ENCODE results near the gene PRDM11. TPM values are rescaled to one million over a fixed set of nuclear protein-coding genes. Genes with fewer than 3 reads are reported as not detected.

PRDM11 gene
- total RNA-seq, 1 donor from 2014 or later, result 6.9 TPM

DNA sequence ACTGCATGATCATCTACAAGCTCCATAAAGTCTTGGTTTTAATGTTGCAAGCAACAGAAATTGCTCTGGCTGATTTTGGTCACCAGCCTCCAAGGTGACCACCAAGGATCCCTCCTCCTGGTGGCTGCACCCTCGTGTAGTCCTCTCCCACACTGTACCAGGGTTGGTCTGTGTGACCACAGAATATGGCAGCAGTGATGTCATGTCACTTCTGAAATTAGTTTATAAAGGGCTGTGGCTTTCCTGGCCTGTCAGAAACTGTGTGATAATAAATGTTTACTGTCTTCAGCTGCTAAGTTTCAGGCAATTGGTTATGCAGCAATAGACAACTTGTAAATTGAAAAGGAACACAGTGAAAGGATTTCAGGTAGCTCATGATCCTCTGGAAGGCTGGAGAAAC lies 5.3 kb upstream of the PRDM11 start:
- no peak for FAIRE-seq
- no peak for DNase-seq (ENCODE audit: low spot score in 2 of 2)

DNA sequence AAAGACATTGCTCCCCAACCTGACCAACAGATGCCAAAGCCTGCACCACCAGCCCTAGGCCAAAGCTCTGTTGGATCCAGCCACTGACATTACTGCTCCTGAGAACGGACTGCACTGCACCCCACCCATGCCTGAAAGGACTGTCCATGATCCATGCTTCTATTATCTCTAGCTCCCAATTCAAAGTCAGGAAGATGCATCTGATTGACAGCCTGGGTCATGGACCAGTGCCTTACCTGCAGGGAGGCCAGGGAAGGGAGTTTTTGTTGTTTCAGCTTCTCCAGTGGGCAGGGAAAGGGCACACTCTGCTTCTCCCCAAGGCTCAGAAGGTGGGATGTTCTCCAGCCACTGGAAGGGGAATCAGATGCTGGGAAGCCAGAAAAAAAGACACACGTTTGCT lies 4.8 kb upstream of the PRDM11 start:
- FAIRE-seq (no peak), DNase-seq (ENCODE audit: low spot score in 2 of 2) (no peak)

DNA sequence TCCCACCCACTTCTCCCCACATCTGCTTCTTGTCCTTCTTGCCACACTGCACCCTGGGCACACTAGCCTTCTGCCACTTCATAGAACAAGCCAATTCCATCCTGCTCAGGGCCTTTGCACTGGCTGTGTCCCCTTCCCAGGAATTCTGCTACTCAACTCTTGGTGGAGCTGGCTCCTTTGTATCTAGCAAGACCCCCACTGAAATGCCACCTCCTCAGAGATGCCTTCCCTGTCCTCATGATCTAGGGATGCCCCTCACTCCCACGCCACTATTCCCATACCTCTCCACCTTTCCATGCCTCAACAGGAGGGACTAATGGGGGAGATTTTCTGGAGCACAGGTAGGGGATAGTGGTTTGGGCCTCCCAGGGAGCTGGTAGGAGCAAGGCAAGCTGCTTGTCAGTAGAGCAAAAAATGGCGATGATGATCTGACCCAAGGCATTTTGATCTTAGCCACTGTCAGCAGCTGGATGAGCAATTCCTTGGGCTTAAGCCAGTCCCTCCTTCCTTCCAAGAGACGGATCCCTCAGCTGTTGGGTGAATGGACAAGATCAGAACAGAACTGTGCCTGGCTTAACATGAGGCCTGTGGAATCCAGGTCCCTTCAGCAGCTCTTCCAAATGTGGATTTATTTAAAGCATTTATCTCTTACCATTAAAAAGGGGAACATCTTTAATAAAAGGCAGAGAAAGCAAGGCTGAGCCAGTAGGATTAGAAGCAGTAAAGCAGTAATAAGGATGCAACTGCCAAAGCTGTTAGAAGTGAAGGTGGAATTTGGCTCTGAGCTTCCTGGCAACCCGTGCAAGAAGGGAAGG lies 4.0 kb upstream of the PRDM11 start:
- DNase-seq (ENCODE audit: low spot score in 2 of 2), result no peak
- no peak for FAIRE-seq

DNA sequence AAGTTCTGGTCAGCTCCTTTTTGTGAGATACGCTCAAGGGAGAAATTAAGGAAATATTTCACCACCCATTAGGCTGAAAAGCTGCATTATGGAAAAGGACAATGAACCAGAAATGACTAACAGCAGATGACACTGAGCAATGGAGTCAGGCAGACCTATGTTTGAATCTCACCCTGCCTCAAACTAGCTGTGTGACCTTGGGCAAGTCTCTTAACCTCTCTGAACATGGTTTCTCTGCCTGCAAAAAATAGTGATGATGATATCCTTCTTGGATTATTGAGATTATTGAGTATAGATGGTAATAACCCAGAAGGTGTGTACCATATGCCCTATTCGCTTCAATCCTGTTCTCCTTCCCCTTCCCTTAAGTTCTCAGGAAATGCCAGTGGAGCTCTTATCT lies 2.9 kb upstream of the PRDM11 start:
- no peak for FAIRE-seq
- DNase-seq (ENCODE audit: low spot score in 2 of 2), result no peak

DNA sequence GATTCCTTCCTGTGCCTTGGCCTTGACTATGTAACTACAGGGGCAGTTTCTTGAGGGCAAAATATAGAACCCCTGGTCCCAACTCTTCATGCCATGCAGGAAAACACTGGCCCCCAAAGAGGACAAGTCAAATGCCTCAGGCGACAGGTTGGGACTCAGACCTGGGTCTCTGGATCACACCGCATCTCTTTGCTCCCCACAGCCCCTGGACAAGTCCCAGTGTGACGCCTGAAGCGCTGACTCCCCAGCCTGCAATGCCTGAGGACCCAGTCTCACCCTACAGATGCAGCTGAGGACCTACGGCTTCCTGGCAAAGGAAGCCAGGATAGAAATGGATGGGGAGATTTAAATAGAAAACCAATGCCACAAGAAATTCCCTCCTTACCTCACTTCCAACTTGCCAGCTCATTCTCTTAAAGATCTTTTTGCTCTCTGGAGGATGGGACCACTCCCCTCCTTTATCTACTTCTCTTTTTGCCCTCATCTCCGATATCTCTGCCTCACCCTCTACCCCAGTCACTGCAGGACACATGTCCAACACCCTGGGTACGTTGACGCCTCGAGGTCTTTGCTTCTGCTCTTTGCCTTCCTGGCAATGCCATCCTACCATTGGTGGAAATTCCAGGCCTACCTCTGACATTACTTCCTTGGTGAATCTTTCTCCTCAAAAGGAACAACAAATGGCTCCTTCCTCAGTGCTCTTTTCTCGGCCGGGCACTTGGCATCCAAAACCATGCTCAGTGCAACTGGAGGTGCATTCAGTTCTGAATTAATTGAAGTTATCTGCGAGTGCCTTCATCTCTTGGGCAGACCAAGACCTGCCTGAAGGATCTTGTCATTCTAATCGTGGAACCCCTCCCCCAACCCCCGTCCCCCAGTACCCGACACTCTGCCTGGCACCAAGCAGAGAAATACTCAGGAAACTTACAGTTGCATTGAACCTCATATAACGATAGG lies 2.0 kb upstream of the PRDM11 start:
- FAIRE-seq, result no peak
- DNase-seq (ENCODE audit: low spot score in 2 of 2), result no peak

DNA sequence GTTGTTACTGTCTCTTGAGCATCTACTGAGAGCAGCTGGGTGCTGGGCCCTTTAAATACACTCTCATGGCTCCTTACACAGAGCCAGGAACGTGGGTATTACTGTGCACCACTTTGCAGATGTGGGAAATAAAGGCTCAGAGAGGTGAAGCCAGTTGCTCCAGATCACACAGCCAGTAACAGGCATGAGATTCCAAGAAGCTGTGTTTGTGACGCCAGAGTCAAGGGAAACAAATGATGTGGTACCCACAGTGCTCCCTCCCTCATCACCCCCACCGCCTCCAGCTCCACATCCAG lies 1.4 kb upstream of the PRDM11 start:
- FAIRE-seq (no peak), DNase-seq (ENCODE audit: low spot score in 2 of 2) (no peak)

DNA sequence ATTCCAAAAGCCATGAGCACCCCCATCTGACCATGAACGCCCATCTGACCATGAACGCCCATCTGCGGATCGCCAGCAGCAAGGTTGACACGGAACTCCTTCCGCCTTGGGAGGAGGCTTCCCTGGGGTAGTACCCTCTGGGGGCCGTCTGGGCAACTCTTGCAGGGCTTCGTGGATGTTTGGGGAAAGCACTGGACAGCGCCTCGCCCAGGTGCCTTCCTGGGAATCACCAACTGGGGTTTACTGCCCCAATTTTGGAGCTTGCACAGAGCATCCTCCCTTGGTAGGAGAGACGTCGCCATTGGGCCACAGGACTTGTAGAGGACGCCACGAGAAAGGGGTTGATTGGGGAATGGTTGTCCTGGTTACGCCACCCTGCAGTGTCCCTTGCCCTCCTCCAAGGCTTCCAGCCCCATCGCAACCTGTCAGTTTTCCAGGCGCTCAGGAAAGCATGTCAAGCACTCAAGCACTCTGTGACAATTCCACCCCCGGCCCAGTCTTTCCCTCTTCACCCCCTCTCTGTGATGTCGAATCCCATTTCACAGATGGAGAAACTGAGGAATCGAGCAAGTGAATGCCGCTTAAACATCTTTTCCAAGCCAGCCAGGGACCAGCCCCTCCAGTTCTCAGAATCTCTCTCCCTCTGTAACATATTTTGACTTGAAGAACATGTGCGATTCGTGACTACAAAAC lies 914 bp upstream of the PRDM11 start:
- DNase-seq (ENCODE audit: low spot score in 2 of 2) (no peak), FAIRE-seq (no peak)

DNA sequence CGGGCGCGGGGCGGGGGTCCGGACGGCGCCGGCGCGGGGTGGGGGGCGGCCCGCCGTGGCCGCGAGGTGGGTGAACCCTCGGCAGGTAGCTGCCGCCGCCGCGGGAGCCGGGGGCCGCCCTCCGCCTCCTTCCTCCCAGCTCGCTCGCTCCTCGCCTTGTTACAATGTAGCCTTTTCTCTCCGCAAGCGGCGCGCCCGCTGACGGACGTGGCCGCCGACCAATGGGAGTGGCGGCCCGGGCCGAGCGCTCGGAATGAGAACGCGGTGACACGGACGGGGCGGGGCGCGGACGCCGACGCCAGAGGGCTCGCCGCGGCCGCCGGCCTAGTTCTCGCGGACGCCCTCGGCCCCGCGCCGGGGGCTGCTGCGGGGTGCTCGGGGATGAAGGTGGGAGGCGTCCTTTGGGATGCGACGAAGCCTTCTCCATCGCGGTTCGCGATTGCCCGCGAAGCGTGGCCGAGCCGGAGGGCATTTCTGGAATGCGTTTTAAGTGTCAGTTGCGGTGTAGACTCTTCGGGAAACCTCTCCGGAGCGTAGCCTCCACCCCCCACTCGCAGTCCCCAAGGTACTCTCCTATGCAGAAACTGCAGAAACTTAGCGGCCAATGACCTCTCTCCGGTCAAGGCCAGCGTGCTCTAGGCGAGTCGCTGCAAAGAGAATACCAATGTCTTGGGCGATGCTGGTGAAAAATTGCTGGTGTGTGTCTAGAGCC lies 734 bp downstream of the PRDM11 start:
- FAIRE-seq (no peak), DNase-seq (ENCODE audit: low spot score in 2 of 2) (peak; percentile 99)

DNA sequence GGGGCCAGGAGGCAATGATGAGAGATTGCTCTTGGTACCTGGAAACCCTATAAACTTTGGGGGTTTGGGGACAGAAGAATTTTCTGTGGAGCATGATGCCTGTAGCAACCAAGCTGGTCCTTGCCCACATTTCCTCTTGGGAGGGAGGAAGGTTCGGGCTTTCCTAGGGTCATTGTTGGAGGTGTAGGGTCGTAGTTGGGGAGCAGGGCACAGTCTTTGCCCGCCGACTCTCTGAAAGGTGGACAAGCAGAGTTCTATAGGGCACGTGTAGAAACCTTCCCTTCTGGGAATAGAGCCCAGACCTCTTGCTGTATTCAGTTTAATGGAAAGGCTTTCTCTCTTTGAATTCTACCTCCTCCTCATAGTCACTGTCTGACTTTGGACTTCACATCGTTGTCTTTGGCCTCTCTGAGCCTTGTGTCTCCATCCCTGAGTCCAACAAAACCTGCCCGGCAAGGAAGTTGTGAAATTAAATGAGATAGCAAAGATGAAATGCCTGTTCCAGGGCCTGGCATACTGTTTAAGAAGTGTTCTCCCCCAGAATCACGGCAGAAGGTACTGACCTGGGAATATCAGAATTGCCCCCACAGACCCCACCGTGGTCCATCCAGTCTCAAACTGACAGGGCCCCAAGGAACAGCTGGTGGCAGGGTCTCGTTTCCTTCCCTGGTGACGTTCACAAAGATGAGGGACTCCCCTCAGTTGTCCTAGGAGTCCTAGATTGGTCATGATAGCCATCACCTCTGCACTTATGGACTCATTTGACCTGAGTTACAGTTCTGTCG lies 1.6 kb downstream of the PRDM11 start:
- DNase-seq (ENCODE audit: low spot score in 2 of 2), result no peak
- no peak for FAIRE-seq

DNA sequence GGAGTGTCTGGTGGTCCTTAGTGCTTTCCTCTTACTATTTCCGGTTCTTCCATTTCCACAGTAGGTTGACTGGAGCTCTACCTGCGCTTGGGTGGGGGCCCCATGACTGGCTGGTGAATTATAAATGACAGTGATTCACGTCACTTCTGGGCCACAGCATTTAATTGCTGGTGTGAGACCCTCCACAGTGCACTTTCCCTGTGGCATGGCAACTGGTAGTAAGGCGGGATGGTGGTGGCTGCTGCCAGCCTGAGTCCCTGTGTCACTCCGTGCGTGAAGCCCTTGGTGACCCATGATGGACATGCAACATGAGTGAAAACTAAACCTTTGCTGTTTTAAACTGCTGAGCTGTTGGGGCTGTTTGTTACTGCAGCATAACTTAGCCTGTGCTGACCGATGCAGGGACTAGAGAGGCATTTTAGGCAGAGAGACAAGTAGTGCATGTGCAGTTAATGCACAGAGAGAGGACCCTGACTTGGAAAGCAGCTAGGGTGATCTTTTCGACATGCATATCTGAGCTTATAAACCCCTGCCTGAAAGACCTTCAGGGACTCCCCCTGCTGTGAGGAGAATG lies 3.1 kb downstream of the PRDM11 start:
- no peak for DNase-seq (ENCODE audit: low spot score in 2 of 2)
- no peak for FAIRE-seq

DNA sequence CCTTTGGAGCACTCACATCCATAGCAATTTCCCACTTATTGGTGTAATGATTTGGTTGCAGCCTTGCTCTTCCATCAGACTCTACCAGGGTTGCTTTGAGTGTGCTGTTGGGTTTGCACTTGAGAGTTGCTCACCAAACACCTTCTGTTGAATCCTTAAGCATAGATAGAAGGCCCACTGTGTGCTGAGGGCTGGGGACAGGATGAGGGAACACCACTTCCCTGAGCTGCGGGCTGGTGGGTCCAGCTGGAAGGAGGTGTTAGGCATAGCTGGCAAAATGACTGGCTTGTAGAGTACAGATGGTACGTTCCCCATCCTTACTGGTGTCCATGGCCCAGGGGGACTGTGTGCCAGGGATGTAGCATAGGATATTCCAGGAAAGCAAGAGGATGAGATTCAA lies 3.9 kb downstream of the PRDM11 start:
- FAIRE-seq (no peak), DNase-seq (ENCODE audit: low spot score in 2 of 2) (no peak)

DNA sequence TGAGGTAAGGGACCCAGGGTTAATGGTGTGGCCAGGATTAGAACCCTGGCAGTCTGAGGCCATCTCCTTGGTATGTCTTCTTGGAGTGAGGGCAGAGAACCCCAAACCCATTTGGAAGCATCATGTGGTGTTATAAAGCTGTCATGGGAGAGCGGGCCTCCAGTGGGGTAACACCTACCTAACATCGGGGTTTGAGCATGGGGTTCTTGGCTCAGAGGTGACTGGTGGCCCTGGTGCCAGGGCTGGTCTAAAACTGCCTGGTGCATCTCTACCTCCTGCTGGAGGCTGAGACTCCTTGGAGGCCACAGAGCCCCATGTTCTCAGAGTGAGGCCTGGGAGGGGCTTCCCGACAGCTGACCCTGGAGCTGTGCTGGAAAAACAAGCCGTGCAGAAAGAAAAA lies 4.5 kb downstream of the PRDM11 start:
- DNase-seq (ENCODE audit: low spot score in 2 of 2) (no peak), FAIRE-seq (no peak)

DNA sequence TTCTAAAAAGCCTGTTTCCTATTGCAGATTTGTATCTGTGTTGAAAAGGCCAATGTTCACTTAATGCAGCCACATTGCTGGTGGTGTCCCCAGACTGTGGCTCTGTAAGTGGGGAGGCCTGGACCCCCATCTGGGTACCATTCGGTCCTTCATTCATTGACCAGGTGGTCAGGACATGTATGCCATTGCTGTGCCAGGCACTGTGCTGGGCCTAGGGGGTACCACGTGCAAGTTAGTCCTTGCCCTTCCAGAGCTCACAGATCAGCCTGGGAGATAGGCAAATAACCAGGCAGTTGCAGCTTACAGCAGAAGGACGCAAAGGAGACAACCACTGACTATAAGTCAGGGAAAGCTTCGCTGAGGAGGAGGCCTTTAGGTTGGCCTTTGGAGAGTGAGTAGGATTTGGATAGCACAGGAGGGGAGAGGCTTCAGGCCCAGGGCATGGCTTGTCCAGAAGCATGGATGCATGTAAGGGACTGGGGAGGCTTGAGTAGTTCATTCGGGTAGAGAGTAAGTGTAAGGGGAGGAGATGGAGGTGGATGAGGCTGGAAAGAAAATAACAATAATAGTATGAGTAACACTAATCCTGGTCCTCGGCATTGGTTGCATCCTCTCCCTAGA lies 5.0 kb downstream of the PRDM11 start:
- FAIRE-seq (no peak), DNase-seq (ENCODE audit: low spot score in 2 of 2) (no peak)

DNA sequence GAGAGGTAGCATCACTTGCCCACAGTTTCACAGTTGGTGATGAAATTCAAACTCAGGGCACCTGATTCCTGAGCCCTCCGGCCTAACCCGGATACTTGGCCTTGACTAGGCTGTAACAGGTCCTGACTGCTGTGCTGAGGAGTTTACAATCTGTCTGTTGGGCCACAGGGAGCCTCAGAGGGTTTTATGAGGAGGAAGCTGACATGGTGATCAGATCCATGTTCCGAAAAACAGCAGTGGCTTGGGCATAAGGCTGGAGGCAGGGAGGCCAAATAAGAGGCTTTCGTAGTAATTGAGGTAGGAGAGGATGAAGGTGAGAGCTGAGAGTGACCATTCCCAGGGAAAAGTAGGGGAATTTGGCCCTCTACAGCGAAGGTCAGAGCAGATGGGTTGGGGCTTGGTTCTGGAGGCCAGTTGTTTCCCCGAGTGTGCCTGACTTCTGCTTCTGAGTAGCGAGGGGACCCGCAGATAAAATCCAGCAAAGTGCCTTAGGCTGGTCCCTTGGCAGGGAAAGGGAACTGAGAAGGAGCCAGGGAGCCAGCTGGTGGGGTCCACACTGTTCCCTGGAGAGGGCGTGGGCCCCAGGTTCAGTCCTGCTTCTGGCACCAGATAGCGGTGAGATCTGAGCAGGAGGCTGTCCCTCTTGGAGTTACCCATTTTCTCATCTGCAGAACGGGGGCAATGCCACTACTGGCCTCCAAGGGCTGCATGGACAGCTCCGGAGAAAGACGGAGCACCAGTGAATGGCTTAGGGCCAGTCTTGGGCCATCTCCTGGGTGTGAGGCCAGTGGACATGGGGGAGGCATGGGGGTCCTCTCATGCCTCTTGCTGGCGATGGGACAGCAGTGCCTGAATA lies 6.5 kb downstream of the PRDM11 start:
- FAIRE-seq, result no peak
- no peak for DNase-seq (ENCODE audit: low spot score in 2 of 2)

DNA sequence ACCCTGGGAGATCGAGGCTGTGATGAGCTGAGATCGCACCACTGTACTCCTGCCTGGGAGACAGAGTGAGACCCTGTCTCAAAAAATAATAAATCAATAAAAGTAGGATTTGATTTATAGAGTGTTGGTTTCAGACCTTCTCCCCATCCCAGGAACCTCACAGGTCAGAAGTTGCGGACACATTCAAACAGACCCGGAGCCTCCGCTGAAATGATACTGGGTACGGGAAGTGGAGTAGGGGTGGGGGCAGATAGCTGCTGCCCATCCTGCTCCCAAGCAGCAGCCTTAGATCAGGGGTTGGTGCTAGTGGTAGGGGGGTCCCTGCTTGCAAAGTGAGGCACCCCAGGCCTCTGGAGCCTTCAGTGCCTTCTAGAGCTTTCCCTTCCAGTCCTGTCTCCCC lies 7.8 kb downstream of the PRDM11 start:
- FAIRE-seq (no peak), DNase-seq (ENCODE audit: low spot score in 2 of 2) (no peak)

DNA sequence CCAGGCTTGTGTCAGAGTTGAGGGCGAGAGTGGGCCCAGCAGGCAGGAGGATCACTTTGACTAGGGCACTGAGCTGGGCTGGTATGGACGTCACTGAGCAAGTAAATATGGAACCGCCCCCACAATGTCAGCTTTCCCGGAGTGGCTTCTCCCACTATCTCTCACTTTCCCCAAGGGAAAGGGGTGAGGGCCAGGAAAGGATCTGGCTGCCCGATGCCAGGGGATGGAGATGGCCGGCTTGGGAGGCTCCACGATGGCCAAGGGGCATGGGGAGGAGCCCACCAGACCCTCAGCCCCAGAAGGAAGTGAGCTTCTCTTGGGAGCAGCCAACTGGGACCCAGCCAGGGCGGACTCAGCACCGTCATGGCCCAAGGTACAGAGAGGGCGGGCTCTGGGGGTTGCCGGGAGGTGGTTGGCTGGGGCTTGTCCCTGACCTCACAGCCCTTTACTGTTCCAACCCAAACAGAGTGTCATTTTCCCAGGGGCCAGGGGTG lies 8.7 kb downstream of the PRDM11 start:
- DNase-seq (ENCODE audit: low spot score in 2 of 2) (peak in 1 of 2 donors; percentile 51), FAIRE-seq (no peak)

DNA sequence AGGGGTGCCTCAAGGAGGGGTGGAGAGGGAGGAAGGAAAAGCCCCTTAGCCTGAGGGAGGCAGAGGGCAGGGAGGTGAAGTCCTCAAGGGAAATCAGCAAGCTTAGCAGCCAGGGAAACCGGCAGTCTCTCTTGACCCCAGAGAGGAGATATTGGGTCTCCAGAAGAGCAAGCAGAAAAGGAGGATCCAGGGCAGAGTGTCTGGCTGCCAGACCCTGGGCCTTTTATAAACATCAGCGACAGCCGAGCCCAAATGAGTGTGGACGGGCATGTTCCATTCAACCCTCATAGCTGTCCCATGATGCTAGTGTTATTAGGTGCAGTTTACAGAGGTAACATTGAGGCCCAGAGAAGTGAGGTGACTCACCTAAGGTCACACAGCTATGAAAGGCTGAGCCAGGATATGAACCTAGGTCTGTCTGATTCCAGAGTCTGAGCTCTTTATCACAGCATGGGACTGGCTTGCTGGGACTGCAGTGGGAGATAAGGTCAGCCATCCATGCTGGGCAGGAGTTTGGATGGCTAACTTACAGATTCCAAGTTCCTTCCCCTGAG lies 9.3 kb downstream of the PRDM11 start:
- no peak for DNase-seq (ENCODE audit: low spot score in 2 of 2)
- no peak for FAIRE-seq

DNA sequence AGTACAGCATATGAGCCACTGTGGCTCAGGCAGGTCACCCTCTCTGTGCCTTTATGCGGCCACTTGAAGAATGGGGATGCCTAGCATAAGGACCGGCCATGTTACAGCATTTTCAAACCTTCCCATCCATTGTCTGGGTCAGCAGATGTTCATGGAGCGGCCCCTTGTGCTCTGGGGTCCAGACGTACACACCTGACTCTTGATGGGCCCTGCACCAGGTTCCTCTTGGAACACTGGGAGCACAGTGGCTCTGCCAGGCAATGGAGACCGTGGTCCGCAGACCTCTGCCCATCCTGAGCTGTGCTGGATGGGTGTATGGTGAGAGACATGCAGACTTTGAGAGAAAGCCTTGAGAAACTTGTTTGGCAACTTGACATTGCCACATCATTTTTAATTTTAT lies 9.8 kb downstream of the PRDM11 start:
- no peak for FAIRE-seq
- DNase-seq (ENCODE audit: low spot score in 2 of 2), result no peak

All from frontal cortex (tissue), 4 donors.